HTR-8/SVneo (cell line): ENCODE measurements around the gene RNF212.

Source experiments
- DNase-seq: peaks from one replicate; pipeline ENCODE4 v3.0.0; 2011; ENCODE audit warnings: low spot score, mixed read lengths; ENCODE audit not compliant: insufficient read length
- FAIRE-seq: peaks from 2 replicates; lab custom pipeline; 2011; peaks lifted over from hg19 to GRCh38; lab: Jason Lieb, UNC

The RNF212 gene

GRCh38 chr4:1024882-1025545 lies 88.3 kb downstream of the RNF212 start:
- no peak for DNase-seq
- FAIRE-seq = peak; percentile 44

- DNase-seq = no peak
- FAIRE-seq = no peak
These were observed 89.2 kb downstream of the RNF212 start for GRCh38 chr4:1023895-1024740.

- FAIRE-seq = no peak
- DNase-seq = no peak
These were observed 90.2 kb downstream of the RNF212 start for GRCh38 chr4:1023075-1023640.

DNA sequence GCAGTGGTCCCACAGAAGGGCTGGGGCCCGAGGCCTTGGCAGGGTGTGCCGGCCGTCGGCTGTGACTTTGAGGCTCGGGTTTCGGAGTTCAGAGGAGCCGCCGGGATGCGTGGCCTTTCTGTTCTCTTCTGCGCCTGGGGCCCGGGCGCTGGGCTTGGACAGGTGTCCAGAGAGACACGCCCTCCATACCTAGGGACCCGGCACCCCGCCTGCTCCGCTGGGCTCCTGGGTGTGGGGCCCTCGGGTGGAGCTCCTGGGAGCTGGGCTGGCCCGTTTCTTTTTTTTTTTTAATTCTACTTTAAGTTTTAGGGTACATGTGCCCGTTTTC lies 90.7 kb downstream of the RNF212 start:
- no peak for FAIRE-seq
- no peak for DNase-seq

DNA sequence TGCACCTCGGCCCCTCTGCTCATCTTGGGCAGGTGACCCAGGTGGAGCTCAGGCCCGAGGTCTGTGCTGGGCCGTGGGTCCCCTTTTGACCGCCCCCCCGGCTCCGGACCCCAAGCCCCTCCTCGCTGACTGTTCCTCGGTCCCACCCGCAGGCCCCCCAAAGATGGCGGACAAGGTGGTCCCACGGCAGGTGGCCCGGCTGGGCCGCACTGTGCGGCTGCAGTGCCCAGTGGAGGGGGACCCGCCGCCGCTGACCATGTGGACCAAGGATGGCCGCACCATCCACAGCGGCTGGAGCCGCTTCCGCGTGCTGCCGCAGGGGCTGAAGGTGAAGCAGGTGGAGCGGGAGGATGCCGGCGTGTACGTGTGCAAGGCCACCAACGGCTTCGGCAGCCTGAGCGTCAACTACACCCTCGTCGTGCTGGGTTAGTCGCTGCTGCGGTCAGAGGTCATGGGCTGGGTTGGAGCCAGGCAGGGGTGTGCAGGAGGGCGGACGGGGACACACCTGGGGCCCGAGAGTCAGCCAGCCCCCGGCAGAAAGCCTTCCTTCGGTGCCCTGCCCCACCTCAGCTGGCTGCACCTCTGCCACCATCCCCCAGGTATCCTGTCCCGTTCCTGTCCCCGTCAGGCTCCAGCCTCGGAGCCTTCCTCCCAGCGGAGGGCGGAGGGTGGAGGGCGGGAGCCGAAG lies 91.2 kb downstream of the RNF212 start:
- FAIRE-seq (no peak), DNase-seq (no peak)
